ENCODE results near the gene CEP112. TPM values are rescaled to one million over a fixed set of nuclear protein-coding genes. Genes with fewer than 3 reads are reported as not detected.
"Not testable (repeated sequence)": the region's sequence is repeated elsewhere in the genome, so short reads cannot be mapped to it uniquely, and the experiment has no call there.

The CEP112 gene
- total RNA-seq, 1 donor from 2014 or later, result 21.8 TPM

DNA sequence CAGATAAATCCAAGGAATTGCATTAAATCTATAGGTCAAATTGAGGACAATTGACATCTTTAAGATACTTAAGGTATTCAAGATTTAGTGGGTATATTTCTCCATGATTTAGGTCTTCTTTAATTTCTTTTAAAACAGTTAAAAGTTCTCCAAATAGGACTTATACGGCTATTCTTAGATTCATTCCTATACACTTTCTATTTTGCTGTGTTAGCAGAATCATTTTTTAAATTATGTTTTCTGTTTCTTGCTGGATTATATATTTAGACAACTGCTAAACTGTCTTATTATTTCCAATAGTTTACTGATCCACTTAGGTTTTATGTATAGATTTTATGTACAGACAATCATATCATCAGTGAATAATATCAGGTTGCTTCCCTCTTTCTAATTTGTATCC, 404.4 kb downstream of the CEP112 start:
- no peak for DNase-seq (ENCODE audit: low spot score)
- no peak overlapping the region for H3K4me3 Mint-ChIP-seq (ENCODE audit: unreplicated experiment)
- H3K27me3 Mint-ChIP-seq (ENCODE audit: low read depth), result no peaks in the 10 kb centered on the region
- peaks cover 30% of the 10 kb centered on the region for H3K4me1 Mint-ChIP-seq (ENCODE audit: low read depth)
- H3K9me3 Mint-ChIP-seq (ENCODE audit: low read depth), result peaks cover 4% of the 10 kb centered on the region
- H3K36me3 Mint-ChIP-seq (ENCODE audit: low read depth), result peaks cover 1% of the 10 kb centered on the region
- TF ChIP-seq, protein P1, sequence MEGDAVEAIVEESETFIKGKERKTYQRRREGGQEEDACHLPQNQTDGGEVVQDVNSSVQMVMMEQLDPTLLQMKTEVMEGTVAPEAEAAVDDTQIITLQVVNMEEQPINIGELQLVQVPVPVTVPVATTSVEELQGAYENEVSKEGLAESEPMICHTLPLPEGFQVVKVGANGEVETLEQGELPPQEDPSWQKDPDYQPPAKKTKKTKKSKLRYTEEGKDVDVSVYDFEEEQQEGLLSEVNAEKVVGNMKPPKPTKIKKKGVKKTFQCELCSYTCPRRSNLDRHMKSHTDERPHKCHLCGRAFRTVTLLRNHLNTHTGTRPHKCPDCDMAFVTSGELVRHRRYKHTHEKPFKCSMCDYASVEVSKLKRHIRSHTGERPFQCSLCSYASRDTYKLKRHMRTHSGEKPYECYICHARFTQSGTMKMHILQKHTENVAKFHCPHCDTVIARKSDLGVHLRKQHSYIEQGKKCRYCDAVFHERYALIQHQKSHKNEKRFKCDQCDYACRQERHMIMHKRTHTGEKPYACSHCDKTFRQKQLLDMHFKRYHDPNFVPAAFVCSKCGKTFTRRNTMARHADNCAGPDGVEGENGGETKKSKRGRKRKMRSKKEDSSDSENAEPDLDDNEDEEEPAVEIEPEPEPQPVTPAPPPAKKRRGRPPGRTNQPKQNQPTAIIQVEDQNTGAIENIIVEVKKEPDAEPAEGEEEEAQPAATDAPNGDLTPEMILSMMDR (IDR thresholded peaks at IDR 0.05), result no peak
- no peak overlapping the region for H3K27ac Mint-ChIP-seq (ENCODE audit: unreplicated experiment)

DNA sequence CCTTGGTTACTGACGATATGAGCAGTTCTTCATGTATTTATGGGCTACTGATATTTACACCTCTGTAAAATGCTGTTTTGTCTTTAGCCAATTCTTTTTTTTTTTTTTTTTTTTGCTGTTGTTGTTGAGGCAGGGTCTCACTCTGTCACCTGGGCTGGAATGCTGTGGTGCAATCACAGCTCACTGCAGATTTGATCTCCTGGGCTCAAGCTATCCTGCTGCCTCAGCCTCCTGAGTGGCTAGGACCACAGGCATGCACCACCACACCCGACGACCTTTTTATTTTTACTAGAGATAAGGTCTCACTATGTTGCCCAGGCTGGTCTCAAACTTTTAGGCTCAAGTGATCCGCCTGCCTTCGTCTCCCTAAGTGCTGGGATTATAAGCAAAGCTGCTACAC, 405.5 kb downstream of the CEP112 start:
- Mint-ChIP-seq H3K27me3 (ENCODE audit: low read depth) (no peaks in the 10 kb centered on the region), H3K4me3 (ENCODE audit: unreplicated experiment) (no peak overlapping the region), H3K27ac (ENCODE audit: unreplicated experiment) (no peak overlapping the region), H3K9me3 (ENCODE audit: low read depth) (peaks cover 11% of the 10 kb centered on the region), H3K36me3 (ENCODE audit: low read depth) (peaks cover 3% of the 10 kb centered on the region), H3K4me1 (ENCODE audit: low read depth) (peaks cover 30% of the 10 kb centered on the region)
- DNase-seq (ENCODE audit: low spot score), result no peak
- TF ChIP-seq, protein P1 (IDR thresholded peaks at IDR 0.05), result no peak

DNA sequence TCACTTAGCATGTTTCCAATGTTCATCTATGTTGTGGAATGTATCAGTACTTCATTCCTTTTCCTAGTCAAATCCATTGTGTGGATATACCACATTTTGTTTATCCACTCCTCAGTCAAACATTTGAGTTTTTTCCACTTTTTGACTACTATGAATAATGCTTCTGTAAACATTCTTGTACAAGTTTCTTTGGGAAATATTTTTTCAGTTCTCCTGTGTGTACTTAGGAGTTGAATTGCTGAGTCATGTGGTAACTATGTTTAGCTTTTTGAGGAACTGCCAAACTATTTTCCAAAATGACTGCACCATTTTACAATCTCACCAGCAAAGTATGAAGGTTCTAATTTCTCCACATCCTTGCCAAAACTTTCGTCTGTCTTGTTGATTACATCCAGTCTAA, 406.8 kb downstream of the CEP112 start:
- no peak for DNase-seq (ENCODE audit: low spot score)
- H3K36me3 Mint-ChIP-seq (ENCODE audit: low read depth), result peaks cover 5% of the 10 kb centered on the region
- H3K27me3 Mint-ChIP-seq (ENCODE audit: low read depth), result no peaks in the 10 kb centered on the region
- peaks cover 32% of the 10 kb centered on the region for H3K4me1 Mint-ChIP-seq (ENCODE audit: low read depth)
- peaks cover 17% of the 10 kb centered on the region for H3K9me3 Mint-ChIP-seq (ENCODE audit: low read depth)
- TF ChIP-seq, protein P1 (IDR thresholded peaks at IDR 0.05), result no peak
- H3K27ac Mint-ChIP-seq (ENCODE audit: unreplicated experiment), result peak overlapping the region; percentile 73
- H3K4me3 Mint-ChIP-seq (ENCODE audit: unreplicated experiment), result no peak overlapping the region

DNA sequence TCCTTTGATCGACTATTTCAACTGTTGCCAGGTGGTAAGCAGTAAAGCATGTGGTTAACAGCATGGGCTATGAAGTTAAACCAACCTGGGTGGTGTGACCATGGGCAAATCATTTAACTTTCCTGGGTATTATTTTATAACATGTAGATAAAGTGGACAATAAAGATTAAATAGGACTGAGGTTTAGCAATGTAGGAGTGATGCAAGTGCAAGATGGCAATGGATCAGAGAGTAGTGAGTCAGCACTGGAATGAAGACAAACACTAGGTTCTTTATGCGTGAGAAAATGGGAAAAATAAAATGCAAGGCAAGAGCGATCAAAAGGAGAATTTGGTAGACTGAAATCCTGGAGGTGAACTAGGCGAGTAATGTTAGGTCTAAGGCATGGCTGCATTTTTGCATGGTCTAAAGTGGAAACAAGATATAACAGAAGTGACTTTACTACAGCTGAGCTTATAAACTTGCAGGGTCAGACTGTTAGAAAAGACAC, 408.0 kb downstream of the CEP112 start:
- TF ChIP-seq, protein P1 (IDR thresholded peaks at IDR 0.05), result no peak
- no peak overlapping the region for H3K4me3 Mint-ChIP-seq (ENCODE audit: unreplicated experiment)
- H3K27ac Mint-ChIP-seq (ENCODE audit: unreplicated experiment), result peak overlapping the region; percentile 73
- peaks cover 17% of the 10 kb centered on the region for H3K9me3 Mint-ChIP-seq (ENCODE audit: low read depth)
- peaks cover 35% of the 10 kb centered on the region for H3K4me1 Mint-ChIP-seq (ENCODE audit: low read depth)
- no peaks in the 10 kb centered on the region for H3K27me3 Mint-ChIP-seq (ENCODE audit: low read depth)
- no peak for DNase-seq (ENCODE audit: low spot score)
- H3K36me3 Mint-ChIP-seq (ENCODE audit: low read depth), result peaks cover 5% of the 10 kb centered on the region

DNA sequence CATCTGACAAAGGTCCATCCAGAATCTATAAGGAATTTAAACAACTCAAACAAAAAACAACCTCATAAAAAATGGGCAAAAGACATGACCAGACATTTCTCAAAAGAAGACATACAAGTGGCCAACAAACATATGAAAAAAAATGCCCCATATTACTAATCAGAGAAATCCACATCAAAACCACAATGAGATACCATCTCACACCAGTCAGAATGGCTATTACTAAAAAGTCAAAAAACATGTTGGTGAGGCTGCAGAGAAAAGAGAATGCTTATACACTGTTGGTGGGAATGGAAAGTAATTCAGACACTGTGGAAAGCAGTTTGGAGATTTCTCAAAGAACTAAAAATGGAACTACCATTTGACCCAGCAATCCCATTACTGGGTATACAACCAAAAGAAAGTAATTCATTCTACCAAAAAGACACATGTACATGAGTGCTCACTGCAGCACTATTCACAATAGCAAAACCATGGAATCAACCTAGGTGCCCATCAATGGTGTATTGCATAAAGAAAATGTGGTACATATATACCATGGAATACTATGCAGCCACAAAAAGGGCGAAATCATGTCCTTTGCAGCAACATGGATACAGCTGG, 409.7 kb downstream of the CEP112 start:
- peaks cover 29% of the 10 kb centered on the region for H3K4me1 Mint-ChIP-seq (ENCODE audit: low read depth)
- not testable (repeated sequence) for H3K27ac Mint-ChIP-seq (ENCODE audit: unreplicated experiment); DNase-seq (ENCODE audit: low spot score); H3K27me3 Mint-ChIP-seq (ENCODE audit: low read depth); H3K36me3 Mint-ChIP-seq (ENCODE audit: low read depth); H3K4me3 Mint-ChIP-seq (ENCODE audit: unreplicated experiment)
- H3K9me3 Mint-ChIP-seq (ENCODE audit: low read depth), result peaks cover 17% of the 10 kb centered on the region

GRCh38 chr17:65780111-65780510, 411.8 kb downstream of the CEP112 start:
- Mint-ChIP-seq H3K4me3 (ENCODE audit: unreplicated experiment) (no peak overlapping the region), H3K9me3 (ENCODE audit: low read depth) (peaks cover 17% of the 10 kb centered on the region), H3K4me1 (ENCODE audit: low read depth) (peaks cover 22% of the 10 kb centered on the region), H3K36me3 (ENCODE audit: low read depth) (peaks cover 5% of the 10 kb centered on the region), H3K27ac (ENCODE audit: unreplicated experiment) (no peak overlapping the region), H3K27me3 (ENCODE audit: low read depth) (no peaks in the 10 kb centered on the region)
- no peak for DNase-seq (ENCODE audit: low spot score)
- TF ChIP-seq, protein P1 (IDR thresholded peaks at IDR 0.05), result no peak
